ENCODE results near the gene RBM28. TPM values are rescaled to one million over a fixed set of nuclear protein-coding genes. Genes with fewer than 3 reads are reported as not detected.

RBM28 gene
- total and polyA plus RNA-seq, 10 of the 15 experiments (the other 5 are each of a cell fraction or from before 2014, with no cell fraction given) = 14.3 to 50.4 (median 32.8) TPM

- Histone ChIP-seq H3K36me3 (ENCODE audit: control insufficient read depth in 2 of 2, insufficient read depth in 2 of 2, low read length in 1 of 2) (no peaks in the 10 kb centered on the region), H3K4me3 (no peak overlapping the region), H3K9me3 (replicated peaks; ENCODE audit: control insufficient read depth, insufficient read depth, low read length) (no peaks in the 10 kb centered on the region), H3K27me3 (replicated peaks in 1 of 2; ENCODE audit: control insufficient read depth in 2 of 2, insufficient read depth in 2 of 2, low read length in 1 of 2) (no peaks in the 10 kb centered on the region; a peak in 1 of 4 replicates), H2AFZ (ENCODE audit: control insufficient read depth, low read depth, low read length) (no peak overlapping the region), H3K4me2 (ENCODE audit: control insufficient read depth, insufficient read depth) (no peak overlapping the region), H3K79me2 (ENCODE audit: control insufficient read depth, insufficient read depth, low read length) (no peaks in the 10 kb centered on the region), H3K27ac (ENCODE audit: control insufficient read depth, insufficient read depth) (no peak overlapping the region), H3K4me1 (ENCODE audit: control insufficient read depth, insufficient read depth, low read length) (no peaks in the 10 kb centered on the region), H4K20me1 (ENCODE audit: control insufficient read depth, insufficient read depth) (no peaks in the 10 kb centered on the region), H3K9ac (ENCODE audit: control insufficient read depth, insufficient read depth, low read length) (no peak overlapping the region)
- SMC1A ChIA-PET (ENCODE audit: uncharacterized antibody, unreplicated experiment) = no interaction called here
- no peak for DNase-seq (ENCODE audit: low read depth, low spot score)
- 36% methylated on average over 9 of the region's 14 CpGs for WGBS (ENCODE audit: insufficient coverage, insufficient replicate concordance, low lambda C conversion rate, missing lambda C conversion rate)
- TF ChIP-seq SP1 (IDR thresholded peaks at IDR 0.05; ENCODE audit: low read depth, low read length) (no peak), NR2C1 (IDR thresholded peaks at IDR 0.05) (no peak), PML (IDR thresholded peaks at IDR 0.05; ENCODE audit: low read length) (no peak), SMAD5 (IDR thresholded peaks at IDR 0.05; ENCODE audit: low read depth) (no peak), BHLHE40 (IDR thresholded peaks at IDR 0.05; ENCODE audit: borderline replicate concordance in 1 of 2, low read depth in 2 of 2, low read length in 1 of 2) (no peak), RELA (IDR thresholded peaks at IDR 0.05; ENCODE audit: borderline replicate concordance, partially characterized antibody) (no peak), NRF1 (conservative IDR thresholded peaks at IDR 0.05; ENCODE audit: low read depth, low read length) (no peak), CBX5 (IDR thresholded peaks at IDR 0.05; ENCODE audit: low read depth) (no peak), YY1 (IDR thresholded peaks at IDR 0.05; ENCODE audit: low read depth, low read length) (no peak), BCL11A (IDR thresholded peaks at IDR 0.05; ENCODE audit: low read depth, low read length) (no peak), TCF12 (IDR thresholded peaks at IDR 0.05; ENCODE audit: low read depth, low read length) (no peak), PRDM15 (CRISPR knock-in tag; IDR thresholded peaks at IDR 0.05) (no peak), ZNF207 (IDR thresholded peaks at IDR 0.05; ENCODE audit: borderline replicate concordance) (no peak), PKNOX1 (IDR thresholded peaks at IDR 0.05) (no peak), IRF3 (IDR thresholded peaks at IDR 0.05) (no peak), ZBTB40 (IDR thresholded peaks at IDR 0.05; ENCODE audit: borderline replicate concordance) (no peak)
- in situ Hi-C loops (cut with MboI) = no loop called here
- RAD21 ChIA-PET (ENCODE audit: unreplicated experiment) = no interaction called here
- FAIRE-seq = no peak
- BruUV-seq (replicated peaks) = no TSS peak
- POLR2A ChIA-PET = no interaction called here
- ATAC-seq = no peak
- intact Hi-C loops (cut with micrococcal nuclease; ENCODE audit: unreplicated experiment) = no loop called here
- CTCF ChIA-PET = no interaction called here
Observed at GRCh38 chr7:128257458-128257857, 86.2 kb downstream of the RBM28 start.
